Putamen (tissue), 1 donor: ENCODE measurements around the gene NGRN.
"Not testable (repeated sequence)": the region's sequence is repeated elsewhere in the genome, so short reads cannot be mapped to it uniquely, and the experiment has no call there.

Source experiments
- DNase-seq: peaks from one replicate; pipeline ENCODE4 v3.0.0-alpha.2; 2016; ENCODE audit warnings: low spot score

NGRN gene

GRCh38 chr15:90281637-90282036, 16.2 kb downstream of the NGRN start:
- not testable (repeated sequence) for DNase-seq

DNA sequence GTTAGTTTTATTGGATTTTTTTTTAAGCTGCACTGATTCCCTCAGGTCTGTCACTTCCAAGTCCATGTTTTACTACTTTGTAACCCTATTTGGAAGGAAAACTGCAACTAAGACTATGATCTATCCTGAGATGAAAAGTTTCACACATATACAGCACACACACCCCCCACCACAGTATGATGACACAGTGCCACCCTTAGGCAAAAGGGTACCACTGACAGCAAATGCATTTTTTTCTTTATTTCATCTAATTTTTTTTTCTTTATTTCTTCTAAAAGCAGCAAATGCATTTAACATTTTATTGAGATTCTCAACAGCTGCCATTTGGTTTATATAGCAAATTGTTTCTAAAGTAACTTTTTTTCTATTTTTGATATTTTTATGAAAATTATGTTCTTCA, 21.2 kb downstream of the NGRN start:
- DNase-seq, result no peak

- DNase-seq, result no peak
Measured at GRCh38 chr15:90287101-90287500, 21.6 kb downstream of the NGRN start.

- DNase-seq, result no peak
Measured at GRCh38 chr15:90287946-90288345, 22.5 kb downstream of the NGRN start.

- DNase-seq, result no peak
Measured at GRCh38 chr15:90291679-90292356, 26.3 kb downstream of the NGRN start.

DNA sequence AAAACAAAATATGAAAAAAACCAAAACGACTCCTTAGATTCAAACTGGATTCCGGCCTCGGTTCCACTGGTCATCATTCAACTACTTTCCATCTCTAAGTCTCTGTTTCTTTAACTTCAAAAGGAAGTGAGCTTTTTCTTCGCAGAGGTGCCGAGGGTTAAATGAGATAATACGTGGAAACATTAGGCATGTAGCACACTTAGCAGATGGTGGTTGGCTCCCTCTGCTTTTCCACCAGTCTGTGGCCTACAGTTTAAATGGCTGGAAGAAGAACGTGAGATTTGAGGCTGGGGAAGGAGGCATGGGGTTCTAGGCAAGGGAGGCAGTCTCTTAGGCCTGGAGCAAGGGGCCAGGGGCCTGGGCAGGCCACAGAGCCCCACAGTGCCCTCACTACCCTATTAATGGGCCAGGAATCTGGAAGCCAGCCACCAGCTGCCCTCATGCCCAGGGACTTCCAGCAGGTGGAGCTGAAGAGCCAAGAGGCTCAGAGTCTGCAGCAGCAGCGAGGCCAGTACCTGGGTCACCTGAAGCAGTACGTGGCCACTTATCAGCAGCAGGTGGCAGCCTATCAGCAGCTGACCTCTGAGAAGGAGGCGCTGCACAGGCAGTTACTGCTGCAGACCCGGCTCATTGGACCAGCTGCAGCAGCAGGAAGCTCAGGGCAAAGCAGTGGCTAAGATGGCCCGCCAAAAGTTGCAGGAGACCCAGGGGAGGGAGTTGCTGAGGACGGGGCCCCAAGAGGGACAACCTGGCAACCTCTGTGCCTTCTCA, 27.8 kb downstream of the NGRN start:
- DNase-seq, result not testable (repeated sequence)

GRCh38 chr15:90294159-90294558, 28.7 kb downstream of the NGRN start:
- DNase-seq, result no peak

- DNase-seq, result no peak
Measured at GRCh38 chr15:90294601-90295269, 29.3 kb downstream of the NGRN start.

- no peak for DNase-seq
Measured at GRCh38 chr15:90295270-90295648, 29.8 kb downstream of the NGRN start.

- not testable (repeated sequence) for DNase-seq
Measured at GRCh38 chr15:90296316-90296884, 30.9 kb downstream of the NGRN start.

DNA sequence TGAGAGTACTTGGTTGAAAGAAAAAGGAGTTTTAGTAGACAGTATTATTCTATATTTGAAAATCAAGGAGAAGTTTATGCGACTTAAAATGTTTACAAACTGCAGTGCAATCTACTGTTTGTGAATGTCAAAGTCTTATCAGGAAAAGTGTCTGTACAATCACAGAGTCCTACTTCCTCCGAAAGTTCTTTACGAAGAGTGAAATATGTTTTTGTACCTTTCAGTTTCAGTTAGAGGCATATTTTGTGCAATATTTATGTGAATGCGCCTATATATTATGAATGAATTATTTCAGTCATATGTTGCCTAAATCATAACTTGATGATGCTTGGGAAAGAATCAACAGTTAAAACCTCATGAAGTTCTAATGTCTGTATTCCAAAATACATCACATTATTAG, 31.5 kb downstream of the NGRN start:
- DNase-seq, result no peak

GRCh38 chr15:90300541-90300940, 35.1 kb downstream of the NGRN start:
- DNase-seq, result no peak

DNA sequence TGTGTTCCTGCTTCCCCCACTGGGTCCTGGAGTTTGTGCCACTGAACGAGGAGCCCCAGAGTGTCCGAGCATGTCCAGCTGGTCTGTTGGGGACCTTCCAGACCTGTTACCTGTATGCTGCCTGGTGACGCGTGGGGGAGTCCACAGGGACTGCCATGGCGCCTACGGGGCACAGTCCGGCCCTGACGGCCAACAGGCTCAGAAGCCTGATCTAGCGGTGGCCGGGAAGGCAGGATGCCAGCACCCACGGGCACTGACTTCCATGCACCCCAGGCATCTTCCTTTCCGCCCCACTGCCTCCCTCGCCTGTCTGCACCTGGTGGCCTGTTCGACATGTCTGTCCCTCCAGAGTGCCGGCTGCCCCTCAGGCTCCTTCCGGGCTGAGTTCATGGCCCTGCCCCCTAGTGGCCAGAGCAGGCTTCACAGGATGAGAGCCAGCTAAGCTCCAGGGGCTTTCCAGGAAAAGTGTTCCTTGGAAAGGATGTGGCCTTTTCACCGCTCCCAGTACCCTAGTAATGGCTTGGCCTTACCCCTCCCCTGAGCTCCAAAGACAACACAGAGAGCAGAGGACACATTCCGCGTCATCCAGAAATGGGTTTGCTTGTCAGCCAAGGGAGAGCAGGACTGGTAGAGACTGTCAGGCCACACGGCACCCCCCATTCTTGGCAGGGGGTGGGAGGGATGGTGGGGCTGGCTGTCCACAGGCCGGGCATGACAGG, 35.7 kb downstream of the NGRN start:
- no peak for DNase-seq

GRCh38 chr15:90301707-90302300, 36.3 kb downstream of the NGRN start:
- no peak for DNase-seq

DNA sequence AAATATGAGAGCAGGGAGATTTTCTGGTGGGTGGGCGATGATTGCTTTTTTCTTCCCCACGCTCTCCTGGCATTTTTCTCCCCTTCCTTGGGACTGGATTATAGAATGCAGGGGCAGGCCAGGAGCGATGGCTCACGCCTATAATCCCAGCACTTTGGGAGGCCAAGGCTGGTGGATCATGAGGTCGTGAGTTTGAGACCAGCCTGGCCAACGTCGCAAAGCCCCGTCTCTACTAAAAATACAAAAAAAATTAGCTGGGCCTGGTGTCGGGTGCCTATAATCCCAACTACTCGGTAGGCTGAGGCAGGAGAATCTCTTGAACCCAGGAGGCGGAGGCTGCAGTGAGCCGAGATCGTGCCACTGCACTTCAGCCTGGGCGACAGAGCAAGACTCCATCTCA, 39.9 kb downstream of the NGRN start:
- not testable (repeated sequence) for DNase-seq

DNA sequence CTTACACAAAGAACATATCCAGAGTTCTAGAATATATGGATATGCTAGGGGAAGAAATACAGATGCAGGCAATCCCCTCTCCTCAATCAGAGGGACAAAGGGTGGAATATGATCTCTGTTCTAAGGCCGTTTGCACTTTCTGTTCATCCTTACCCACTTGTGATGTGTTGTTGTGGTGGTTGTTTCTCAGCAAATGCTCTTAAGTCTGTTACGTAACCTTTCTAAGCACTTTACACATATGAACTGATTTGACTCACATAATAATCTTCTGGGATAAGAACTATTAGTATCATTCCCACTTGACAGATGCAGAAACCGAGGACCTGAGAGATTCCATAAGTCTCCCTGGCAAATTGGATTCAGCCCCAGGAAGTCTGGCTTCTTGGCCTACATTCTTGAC, 40.5 kb downstream of the NGRN start:
- DNase-seq, result no peak

DNA sequence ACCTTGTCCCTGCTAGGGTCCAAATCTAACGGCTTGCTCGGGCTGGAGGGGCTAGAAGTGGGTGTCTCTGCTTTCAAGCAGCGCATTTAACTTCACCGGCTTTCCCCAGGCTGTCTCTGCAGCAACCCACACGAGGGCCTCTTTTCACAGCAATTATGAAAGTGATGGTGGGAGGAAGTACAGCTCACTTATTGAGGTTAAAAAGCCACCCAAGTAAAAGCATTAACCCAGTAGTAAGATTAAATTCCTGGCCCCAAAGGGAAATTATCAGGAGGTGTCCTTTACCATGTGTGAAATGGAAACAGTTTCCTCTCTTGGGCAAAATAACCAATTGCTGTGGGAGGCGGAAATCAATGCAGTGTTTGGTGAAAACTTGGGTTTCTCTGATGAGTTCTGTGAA, 41.1 kb downstream of the NGRN start:
- DNase-seq, result peak; percentile 78

DNA sequence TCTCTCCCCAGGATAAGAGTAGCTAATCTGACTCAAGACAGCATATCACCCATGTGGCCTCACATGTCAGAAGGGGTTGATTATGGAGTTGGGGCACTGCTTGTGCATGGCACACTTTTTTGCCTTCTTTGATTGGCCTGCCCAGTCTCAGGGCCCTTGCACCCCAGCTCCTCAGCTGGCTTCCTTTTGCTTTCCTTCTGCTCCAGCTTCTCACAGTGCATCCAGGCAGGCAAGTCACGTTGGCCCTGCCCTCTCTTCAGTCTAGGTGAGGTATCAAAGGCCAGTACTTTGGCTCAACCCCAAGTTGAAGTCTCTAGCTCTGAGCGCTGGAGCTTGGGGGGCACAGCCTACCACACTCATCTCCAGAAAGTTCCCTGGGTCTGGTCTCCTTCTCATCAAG, 42.2 kb downstream of the NGRN start:
- DNase-seq, result no peak

GRCh38 chr15:90309020-90309419, 43.5 kb downstream of the NGRN start:
- DNase-seq, result no peak

GRCh38 chr15:90315278-90315982, 50.0 kb downstream of the NGRN start:
- no peak for DNase-seq

GRCh38 chr15:90316139-90316538, 50.7 kb downstream of the NGRN start:
- no peak for DNase-seq
